Measurements from ENCODE around the gene ST7L.
A peak's percentile ranks its signal among the peaks of the same experiment; 100 is the strongest.
"Not testable (repeated sequence)": the region's sequence is repeated elsewhere in the genome, so short reads cannot be mapped to it uniquely, and the experiment has no call there.

ST7L gene

DNA sequence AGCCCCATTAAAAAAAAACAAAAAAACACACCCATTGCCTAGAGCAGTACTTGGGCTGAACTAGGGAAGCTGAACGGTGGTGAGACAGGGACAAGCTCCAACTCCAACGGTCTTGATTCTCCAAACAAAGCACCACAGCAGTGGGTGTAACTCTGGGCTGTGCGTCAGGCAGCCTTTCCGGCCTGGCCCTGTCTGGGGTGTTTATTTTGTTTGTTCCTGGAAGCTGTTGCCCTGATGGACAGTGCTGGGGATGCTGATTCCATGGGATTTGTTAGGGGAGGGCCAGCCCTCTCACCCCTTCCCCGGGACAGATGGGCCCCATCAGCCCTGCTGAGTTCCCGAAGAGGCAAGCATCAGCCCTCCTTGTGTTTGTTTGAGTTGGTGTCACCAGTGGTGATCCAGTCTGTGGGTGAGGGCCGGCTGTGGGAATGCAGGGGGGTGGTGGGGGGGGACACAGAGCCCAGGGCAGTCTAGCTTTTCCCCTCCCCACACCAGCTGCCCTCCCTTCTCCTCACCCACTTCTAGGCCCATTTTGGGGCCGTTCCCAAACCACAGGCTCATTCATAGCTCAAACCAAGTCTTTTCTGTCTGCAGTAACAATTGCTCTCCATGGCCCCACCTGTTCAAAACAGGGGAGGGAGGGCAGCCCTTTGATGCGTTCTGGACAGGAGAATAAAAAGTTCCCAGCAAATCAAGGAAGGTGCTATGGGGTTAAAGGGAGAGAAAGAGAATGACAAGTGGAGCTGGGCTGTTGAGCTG lies 105.7 kb downstream of the ST7L start:
- DNase-seq, result no peak

DNA sequence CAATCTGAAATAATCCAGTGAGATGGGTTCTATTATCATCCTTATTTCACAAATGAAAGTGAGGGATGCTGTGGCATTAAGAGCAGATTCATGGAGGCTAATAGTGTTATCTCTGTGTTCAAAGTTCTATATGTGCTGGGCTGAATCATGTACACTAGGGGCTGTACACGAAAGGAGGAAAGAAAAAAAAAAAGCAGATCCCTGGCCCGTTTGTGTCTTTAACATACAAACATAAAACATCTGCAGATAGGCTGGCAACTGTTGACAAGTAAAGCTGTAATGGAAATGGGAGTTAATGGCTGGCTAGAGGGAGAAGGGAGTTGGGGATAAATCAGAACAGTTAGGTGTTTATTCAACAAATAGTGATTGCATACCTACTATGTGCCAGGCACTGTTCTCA lies 107.0 kb downstream of the ST7L start:
- DNase-seq, result no peak

DNA sequence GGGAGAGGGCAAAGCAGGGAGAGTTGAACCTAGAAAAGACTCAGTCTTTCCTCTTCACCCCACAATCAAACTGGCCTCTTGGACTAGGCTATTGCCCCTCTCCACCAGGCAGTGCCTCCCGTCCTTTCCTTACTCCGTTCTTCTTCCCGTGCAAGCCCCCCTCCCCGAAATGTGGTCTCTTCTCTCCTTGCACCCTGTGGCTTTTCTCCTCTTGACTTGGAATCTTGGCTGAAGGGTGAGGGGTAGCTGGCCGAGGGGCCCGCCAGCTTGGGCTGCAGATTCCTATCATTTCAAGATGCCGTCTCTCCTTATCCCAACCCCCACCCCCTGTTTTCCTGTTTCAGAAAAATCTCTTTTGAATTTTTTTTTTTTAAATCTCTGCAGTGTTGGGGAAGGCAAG lies 108.6 kb downstream of the ST7L start:
- no peak for DNase-seq

DNA sequence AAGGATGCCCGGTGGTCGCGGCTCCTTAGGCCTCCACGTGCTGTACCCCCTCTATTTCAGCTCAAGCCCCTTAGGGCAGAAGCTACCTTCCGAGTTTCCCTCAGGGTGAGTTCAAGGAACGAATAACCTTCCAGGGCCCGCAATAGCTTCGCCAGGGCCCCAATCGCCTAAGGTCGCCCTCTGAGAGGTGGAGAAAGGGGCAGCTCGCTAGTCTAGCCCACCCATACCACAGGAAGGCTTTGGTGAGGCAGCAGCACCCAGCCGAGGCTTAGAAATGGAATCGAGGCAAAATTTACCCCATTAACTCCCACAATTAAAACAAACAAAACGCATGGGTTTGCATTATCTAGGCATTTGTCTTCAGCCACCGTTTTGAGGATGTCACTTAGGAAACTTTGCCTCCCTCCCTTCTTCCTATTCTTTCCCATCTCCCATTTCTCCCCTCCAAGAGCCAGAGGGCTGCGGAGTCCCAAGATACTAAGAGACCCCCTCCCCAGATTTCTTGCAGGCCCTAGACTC lies 109.2 kb downstream of the ST7L start:
- DNase-seq, result no peak

DNA sequence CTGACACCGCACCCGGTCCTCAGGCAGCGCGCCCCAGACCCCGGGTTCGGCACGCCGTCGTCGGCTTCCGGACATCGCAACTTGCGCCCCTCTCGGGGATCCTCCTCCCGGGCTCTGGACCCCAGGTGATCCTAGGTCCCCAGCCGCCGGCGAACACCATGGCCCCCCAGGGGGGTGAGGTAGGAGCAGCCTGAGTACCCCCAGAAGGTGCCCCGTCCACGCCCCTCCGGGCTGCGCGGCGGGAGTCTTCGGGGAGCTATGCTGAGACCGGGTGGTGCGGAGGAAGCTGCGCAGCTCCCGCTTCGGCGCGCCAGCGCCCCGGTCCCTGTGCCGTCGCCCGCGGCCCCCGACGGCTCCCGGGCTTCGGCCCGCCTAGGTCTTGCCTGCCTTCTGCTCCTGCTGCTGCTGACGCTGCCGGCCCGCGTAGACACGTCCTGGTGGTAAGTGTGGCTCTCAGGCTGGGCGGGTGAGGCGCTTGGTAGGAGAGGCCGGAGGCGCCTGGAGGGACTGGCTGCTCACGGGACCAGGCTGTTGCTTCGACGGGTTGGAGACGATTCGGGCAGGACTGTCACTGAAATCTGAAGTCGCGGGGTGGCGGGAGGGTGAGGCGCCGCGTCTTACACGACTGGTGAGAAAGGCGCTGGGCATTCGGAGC lies 109.8 kb downstream of the ST7L start:
- DNase-seq, result no peak

DNA sequence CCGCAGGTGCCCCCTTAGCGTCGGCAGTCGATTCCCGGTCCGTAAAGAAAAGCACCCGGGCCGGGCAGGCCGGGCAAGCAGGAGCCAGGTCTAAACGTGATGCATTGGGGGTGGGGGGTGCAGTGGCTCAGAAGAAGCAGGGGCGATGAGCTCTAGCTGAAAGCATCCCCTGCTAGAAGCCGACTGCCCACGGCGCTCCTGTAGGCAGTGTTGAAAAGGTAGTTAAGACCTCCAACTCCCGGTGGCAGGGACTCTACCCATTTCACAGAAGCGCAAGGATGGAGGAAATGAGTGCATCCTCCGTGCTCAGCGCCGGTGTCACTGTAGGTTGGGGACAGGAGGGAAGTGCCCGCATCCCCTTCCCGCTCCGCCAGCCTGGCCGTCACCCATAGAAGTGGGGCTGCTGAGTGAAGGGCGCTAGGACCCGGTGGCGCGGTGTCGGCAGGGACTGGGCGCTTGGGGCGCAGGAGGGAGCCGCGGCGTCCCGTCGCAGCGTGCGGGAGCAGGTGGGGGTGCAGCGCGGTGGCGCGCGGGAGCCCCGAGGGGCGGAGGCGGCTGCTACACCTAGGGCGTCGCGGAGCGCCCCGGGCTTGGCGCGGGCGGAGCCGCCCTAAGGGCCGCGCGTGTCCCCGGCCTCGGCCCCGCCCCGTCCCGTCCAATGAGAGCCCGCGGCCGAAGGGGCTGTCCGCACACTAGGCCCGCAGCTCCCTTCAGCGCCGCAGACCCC lies 110.5 kb downstream of the ST7L start, which contains the start of gene WNT2B:
TSS of gene WNT2B (plus strand) at position 688 of the 727 bp plus-strand sequence. CDS start 298 bp downstream, outside the sequence.
- DNase-seq, result no peak

DNA sequence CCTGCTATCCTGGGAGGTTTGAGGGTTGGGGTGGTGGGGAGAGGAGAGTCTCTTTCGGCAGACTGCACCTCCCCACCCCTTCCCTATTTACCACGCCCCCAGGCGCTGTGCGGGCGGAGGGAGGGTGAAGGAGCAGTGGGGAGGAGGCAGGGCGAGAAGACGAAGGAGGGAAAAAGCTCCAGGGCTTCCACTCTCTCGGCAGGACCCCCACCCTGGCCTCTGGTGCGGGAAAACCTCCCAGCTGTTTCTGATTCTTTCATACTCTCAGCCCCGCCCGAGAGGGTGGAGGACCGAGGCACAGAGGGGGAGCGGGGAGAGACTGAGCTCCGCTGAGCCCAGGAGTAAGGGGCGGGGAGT lies 111.0 kb downstream of the ST7L start:
- DNase-seq, result no peak

DNA sequence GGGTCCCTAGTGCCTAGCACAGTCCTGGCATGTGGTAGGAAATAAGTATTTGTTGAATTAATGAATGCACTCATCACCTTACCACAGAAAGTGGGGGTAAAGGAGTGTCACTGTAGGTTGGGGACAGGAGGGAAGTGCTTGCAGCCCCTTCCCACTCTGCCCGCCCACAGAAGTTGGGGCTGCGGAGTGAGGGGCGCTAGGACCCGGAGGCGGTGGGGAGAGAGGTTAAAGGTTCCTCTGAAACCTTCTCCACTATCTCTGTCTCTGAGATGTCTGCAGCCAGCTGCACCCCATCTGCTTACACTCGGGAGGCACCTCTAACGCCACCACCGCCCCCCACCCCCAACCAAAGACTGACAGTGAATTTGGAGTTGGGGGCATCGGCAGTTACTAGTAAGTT lies 111.6 kb downstream of the ST7L start:
- no peak for DNase-seq

DNA sequence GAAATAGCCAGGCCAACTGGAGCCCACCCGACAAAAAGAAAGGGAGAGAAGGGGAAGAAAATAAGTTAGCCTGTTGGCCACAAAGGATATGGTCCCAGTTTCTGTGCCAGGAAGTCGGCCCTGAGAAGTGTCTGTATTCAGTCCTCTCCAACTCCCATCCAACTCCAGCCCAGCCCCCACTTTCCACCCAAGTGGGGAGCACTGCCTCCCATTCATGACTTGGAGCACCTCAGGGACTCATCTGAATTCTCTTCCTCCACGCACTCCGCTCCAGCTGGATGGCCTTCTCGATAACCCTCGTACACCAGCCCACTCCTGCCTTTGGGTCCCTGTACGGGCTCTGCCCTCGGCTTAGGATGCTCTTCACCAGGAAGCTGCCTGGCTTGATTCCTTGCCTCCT lies 112.2 kb downstream of the ST7L start:
- DNase-seq, result no peak

DNA sequence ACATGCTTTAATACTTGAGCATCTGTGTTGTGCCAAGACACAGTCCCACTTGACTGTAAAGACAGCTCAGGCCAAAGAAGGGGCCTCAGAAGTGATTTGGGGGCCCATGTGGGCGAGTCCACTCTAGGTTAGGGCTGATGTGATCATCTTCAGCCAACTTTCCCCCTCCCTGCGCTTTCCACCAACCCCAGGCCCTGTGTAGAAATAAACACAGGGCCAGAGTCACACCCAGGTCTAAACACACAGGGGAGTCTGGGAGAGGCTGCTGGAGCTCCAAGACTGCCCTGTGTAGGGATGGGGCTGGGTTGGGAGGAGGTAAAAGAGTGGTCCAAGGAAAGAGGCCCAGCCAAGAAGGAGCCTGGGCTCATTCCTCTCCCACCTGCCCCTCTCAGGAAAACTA lies 112.6 kb downstream of the ST7L start:
- no peak for DNase-seq

DNA sequence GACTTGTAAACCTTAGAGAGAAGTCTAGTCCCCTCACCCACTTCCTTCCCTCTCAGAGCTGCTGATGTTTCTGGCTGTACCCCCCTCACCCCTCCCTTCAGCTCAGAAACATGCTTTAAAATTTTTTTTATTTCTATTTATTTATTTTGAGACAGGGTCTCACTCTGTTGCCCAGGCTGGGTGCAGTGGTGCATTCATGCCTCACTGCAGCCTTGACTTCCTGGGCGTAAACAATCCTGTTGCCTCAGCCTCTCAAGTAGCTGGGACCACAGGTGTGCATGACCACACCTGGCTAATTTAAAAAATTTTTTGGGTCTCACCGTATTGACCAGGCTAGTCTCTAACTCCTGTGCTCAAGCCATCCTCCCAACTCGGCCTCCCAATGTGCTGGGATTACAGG lies 113.1 kb downstream of the ST7L start:
- no peak for DNase-seq

DNA sequence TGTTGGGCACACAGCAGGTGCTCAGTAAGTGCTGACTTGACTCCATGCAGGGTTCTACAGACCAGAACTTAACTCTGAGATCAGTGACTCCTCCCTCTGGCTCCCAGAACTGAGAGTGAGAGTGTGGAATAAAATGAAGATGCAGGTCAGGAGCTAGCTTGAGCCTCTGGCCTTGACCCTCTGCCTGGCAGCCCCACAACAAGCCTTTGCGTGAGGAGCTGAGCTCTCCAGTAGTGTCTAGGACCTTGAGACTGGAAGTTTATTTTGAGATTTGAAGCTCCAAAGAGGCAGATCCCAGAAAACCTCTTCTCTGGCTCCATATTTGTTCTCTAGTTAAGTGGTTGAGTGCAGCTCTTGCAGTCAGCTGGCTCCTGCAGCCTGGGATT lies 113.5 kb downstream of the ST7L start:
- no peak for DNase-seq

DNA sequence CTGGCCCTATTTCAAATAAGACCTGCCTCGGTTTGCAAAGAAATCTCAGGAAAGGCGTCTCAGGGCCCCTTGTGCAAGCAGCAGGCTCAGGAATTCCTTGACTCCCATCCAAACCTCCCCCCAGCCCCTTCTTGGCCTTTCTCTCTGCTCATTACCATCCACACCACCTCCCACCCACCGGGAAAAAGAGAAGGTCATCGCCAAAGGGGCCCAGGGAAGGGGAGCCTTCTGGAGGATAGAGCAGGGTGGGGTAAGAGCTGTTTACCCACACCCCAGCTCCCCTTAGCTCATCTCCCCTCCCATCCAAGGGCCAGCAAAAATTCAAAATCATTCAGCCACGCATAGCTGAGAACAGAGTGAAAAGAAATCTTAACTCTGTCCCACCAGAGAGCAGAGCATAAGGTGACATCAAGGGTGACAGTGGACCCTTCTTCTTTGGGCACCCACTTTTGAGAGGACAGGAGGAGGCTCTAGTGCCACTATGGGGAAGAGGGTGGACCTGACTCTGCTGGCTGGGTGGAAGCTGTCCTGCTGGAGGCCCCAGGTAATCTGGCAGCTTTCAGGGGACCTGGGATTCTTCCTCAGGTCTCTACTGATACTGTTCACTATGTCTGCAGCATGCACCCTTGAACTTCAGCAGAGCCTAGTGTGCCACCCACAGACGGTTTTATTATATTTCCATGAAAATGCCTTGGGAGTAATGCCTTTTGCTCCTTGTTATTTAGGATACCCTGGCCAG lies 114.1 kb downstream of the ST7L start:
- no peak for DNase-seq

DNA sequence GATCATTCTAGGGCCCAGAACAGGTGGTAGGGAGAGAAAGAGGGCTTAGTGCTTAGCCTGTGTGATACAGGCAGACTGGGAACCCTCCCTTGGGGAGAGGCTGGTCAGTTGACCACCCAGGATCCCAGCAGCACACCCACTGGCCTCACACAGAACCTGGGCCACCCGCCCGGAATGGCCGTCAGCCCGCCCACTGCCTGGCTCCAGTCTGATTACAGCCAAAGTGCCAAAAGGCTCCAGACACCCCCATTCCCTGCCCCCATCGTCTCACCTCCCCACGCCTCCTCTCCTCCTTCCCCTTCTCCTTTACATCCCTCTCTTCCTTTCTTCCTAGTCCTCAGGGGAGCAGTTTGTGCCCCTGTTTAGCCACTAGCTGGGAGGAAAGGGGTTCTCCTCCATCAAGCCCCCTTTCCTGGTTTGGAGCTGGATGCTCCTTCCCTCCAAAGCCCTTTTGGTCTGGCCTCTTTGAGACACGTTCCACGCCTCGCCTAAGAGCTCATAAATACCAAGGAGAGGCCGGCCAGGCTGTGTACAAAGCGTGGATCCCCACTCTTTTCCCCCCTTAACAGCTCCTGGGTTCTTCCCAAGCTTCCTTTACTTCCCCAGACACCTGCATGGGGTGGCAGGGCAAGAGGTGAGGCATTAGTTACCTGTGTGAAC lies 114.8 kb downstream of the ST7L start:
- DNase-seq, result no peak

DNA sequence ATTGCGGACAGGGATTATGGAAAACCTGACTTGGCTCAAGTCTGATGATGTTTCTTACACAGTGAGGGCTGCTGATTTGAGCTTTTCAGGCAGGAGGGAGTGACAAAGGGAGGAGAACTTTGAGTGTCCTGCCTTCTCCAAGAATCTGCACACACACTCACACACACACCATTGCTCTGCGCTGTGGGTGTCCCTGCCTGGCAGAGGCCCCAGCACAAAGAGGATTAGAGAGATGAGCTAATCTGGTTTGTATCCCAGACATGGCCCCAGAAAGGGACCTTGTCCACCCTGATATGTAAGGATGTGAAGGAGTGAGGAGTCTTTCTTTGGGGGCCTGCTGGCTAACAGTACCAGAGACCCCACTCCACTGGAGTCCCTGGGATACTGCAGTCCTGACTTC lies 116.1 kb downstream of the ST7L start:
- no peak for DNase-seq

DNA sequence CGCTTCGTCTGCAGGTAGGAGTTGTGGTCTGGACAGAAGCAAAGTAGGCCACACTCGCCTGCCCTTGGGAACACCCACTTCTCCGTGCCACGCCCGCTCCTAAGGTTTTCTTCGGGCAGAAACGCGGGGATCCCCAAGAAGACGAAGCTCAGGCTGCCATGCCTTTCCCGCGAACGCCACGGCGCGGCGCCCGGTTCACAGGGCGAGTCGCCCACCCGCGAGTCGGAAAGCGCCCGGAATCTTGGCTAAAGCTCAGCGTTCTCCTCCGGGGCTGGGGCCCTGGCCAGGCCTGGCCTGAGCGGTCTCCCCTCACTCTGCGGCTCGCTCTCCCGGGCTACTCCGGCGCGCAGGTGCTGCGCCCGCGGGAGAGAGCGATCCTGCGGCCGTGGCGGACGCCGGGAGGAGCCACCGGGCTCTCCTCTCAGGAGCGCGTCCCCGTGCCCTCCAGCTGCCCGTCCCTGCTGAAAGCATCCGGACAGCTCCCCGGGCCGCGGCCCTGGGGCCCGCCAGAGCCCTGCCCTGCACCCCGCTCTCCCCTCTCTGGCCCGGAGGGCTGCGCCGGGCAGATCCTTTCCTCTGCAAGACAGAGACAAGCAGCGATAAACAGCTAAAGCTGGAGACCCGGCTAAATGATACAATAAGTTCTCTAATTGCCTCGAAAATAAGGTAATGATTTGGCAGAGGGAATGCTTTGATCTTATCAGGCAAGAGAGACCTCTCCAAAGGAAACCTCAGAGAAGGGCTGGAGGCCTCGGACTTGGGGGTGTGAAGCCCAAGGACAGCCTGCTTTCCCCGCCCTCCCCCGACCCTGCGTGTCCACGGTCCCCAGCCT lies 116.9 kb downstream of the ST7L start:
- DNase-seq, result peak; percentile 40

DNA sequence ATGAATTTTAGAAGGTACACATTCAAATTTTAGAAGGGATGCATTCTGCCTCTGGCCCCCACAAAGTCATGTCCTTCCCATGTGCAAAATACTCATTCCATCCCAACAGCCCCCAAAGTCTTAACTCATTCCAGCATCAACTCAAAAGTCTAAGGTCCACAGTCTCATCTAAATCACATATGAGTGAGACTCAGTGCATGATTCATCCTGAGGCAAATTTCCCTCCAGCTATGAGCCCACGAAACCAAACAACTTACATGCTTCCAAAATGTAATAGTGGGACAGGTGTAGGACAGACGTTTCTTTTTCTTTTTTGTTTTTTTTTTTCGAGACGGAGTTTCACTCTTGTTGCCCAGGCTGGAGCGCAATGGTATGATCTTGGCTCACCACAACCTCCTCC lies 122.7 kb downstream of the ST7L start:
- DNase-seq, result no peak

DNA sequence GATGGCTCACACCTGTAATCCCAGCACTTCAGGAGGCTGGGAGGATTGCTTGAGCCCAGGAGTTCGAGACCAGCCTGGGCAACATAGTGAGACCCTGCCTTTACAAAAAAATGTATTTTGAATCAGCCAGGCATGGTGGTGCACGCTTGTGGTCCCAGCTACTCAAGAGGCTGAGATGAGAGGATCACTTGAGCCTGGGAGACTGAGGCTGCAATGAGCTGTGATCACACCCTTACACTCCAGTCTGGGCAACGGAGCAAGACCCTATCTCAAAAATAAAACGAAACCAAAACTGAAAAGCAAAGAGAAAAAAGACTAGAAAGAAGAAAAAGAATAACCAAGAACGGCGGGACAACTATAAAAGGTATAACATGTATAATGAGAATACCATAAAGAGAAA lies 125.6 kb downstream of the ST7L start:
- DNase-seq, result no peak

DNA sequence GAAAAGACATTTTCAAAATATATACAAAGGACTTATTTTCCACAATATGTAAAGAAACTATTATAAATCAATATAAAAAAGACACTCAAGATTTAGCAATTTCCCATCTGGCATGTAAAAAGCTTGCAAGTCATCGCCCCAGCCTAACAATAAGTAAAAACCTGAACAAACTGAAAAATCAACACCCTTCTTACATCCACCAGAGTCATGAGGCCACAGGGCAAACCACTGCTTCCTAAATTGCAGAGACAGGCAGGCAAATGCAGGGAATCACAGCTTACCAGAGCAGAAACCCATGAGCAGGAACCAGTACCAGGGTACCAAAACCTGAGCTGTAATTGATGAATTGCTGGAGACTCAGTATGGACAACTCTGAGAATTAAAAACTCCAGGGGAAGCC lies 126.9 kb downstream of the ST7L start:
- no peak for DNase-seq

DNA sequence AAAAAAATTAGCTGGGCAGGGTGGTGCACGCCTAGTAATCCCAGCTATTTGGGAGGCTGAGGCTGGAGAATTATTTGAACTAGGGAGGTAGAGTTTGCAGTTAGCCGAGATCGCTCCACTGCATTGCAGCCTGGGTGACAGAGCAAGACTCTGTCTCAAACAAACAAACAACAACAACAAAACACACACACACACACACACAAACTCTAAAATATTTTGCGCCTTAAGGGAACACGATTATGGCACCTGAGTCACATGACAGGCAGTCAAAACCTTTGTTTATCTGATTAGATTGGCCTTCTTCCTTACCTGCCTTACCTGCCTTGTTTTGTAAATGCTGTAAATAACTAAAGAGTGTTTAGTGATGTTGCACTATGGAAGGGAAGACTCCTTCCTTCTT lies 130.8 kb downstream of the ST7L start:
- DNase-seq, result no peak

DNA sequence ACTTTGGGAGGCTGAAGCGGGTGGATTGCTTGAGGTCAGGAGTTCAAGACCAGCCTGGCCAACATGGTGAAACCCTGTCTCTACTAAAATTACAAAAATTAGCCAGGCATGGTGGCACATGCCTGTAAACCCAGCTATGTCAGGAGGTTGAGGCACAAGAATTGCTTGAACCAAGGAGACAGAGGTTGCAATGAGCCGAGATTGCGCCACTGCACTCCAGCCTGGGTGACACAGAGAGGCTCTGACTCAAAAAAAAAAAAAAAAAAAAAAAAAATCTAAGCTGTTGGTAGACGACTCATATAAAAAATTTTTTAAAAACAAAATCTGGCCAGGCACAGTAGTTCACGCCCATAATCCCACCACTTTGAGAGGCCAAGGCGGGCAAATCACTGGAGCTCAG lies 131.3 kb downstream of the ST7L start:
- not testable (repeated sequence) for DNase-seq

DNA sequence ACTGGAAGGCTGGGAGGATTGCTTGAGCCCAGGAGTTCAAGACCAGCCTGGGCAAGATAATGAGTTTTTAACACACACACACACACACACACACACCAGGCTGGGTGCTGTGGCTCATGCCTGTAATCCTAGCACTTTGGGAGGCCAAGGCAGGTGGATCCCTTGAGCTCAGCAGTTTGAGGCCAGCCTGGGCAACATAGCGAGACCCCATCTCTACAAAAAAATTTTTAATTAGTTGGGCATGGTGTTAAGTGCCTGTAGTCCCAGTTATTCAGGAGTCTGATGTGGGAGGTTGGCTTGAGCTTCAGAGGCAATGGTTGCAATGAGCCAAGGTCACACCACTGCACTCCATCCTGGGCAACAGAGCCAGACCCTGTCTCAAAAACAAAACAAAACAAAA lies 132.9 kb downstream of the ST7L start:
- not testable (repeated sequence) for DNase-seq
